Activated naive CD4-positive, alpha-beta T cell treated with anti-CD3 and anti-CD28 coated beads for 36 hours (primary cell): ENCODE results near the gene CHODL. TPM values are rescaled to one million over a fixed set of nuclear protein-coding genes. Genes with fewer than 3 reads are reported as not detected.

Experiments
- CTCF ChIA-PET: fragments of 350-600 bp; sonication (Branson Sonifier 250); formaldehyde crosslinking; loops from one replicate; lab custom pipeline; 2021; ENCODE audit warnings: antibody characterized with exemption; lab: Charles Lee
- DNase-seq: peaks from one replicate; pipeline ENCODE4 v3.0.0-alpha.2; 2020
- H3K27ac Mint-ChIP-seq: one replicate; pipeline ENCODE4 v1.8.0; 2021; ENCODE audit warnings: mild to moderate bottlenecking, mixed read lengths
- H3K27me3 Mint-ChIP-seq: one replicate; pipeline ENCODE4 v1.8.0; 2021; ENCODE audit warnings: low read depth, mixed read lengths
- H3K36me3 Mint-ChIP-seq: one replicate; pipeline ENCODE4 v1.8.0; 2021; ENCODE audit warnings: low read depth, mixed read lengths
- H3K4me1 Mint-ChIP-seq: one replicate; pipeline ENCODE4 v1.8.0; 2021; ENCODE audit warnings: low read depth, mixed read lengths
- H3K4me3 Mint-ChIP-seq: one replicate; pipeline ENCODE4 v1.8.0; 2021; ENCODE audit warnings: mild to moderate bottlenecking, moderate library complexity, mixed read lengths
- H3K9me3 Mint-ChIP-seq: one replicate; pipeline ENCODE4 v1.8.0; 2021; ENCODE audit warnings: mixed read lengths
- intact Hi-C: fragments of 100-400 bp; cut with micrococcal nuclease; formaldehyde crosslinking; loops from one replicate; pipeline ENCODE4 v1.15.1; 2023
- total RNA-seq, 2 experiments: library from RNA; stranded (reverse); gene quantifications; one replicate each; pipeline ENCODE4 v1.2.3, GENCODE V29; 2021

Gene CHODL
- total RNA-seq, 2 experiments from 2014 or later, result not detected

DNA sequence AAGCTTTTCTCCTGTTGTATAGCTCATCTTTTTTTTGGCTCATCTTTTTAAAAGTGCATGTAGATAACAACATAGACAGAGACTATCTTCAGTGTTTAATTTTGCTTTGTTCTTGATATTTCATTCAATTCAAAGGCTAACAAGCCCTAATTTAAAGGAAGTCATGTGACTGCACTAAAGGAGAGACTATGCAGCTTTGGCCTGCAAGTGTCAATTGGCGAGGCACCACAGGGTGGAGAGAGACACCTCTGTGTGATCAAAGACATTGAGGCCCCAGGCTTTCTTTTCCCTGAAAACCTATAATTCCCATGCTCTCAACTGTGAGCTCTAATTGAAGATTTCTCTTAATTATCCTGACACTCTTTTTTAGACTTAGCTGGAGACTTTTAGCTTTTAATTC, 53.6 kb downstream of the CHODL start:
- H3K27ac Mint-ChIP-seq, result no peak overlapping the region
- CTCF ChIA-PET, result interaction anchor here (0.6 kb wide), 1 partner anchor 205 kb away, joined by 3 read pairs; no protein-coding TSS in a partner anchor
- H3K4me1 Mint-ChIP-seq, result no peaks in the 10 kb centered on the region
- intact Hi-C loops, result loop anchor here (5.0 to 10.0 kb wide), 2 partner anchors 69 to 197 kb away; no protein-coding TSS in a partner anchor
- H3K36me3 Mint-ChIP-seq, result no peaks in the 10 kb centered on the region
- H3K4me3 Mint-ChIP-seq, result no peak overlapping the region
- no peaks in the 10 kb centered on the region for H3K9me3 Mint-ChIP-seq
- no peak for DNase-seq
- no peaks in the 10 kb centered on the region for H3K27me3 Mint-ChIP-seq

Other genes starting within 250 kb of the CHODL start
- gene TMPRSS15, start 159.0 kb downstream of the CHODL start, total RNA-seq, result not detected